Adrenal gland (tissue), 12 donors: Measurements from ENCODE around the gene TCF12. TPM values are rescaled to one million over a fixed set of nuclear protein-coding genes. Genes with fewer than 3 reads are reported as not detected.

Source experiments
- DNase-seq, 7 donors: peaks; one replicate each; pipeline ENCODE4 v3.0.0-alpha.2; 2019 to 2020
- H3K27ac ChIP-seq, 5 donors: fragments of 200-600 bp; sonication (generic) in 4 of 5; 1 replicate in 3 of 5; 2 replicates in 2 of 5; pipeline versions ENCODE4 v1.5.1 to v1.8.0; 2016 to 2020; ENCODE audit warnings: mild to moderate bottlenecking in 1 of 5
- H3K27me3 ChIP-seq: fragments of 200-600 bp; 2 replicates; pipeline ENCODE4 v1.8.0; 2021
- H3K36me3 ChIP-seq, 2 donors: fragments of 200-600 bp; replicated peaks in 1 of 2; 1 replicate in 1 of 2; 2 replicates in 1 of 2; pipeline versions ENCODE4 v1.5.1 to v1.8.0; 2018 to 2022
- H3K4me1 ChIP-seq, 2 donors: fragments of 200-600 bp; replicated peaks in 1 of 2; 1 replicate in 1 of 2; 2 replicates in 1 of 2; pipeline versions ENCODE4 v1.5.1 to v1.8.0; 2018 to 2021
- H3K4me3 ChIP-seq, 4 donors: fragments of 200-600 bp; sonication (generic) in 3 of 4; one replicate each; pipeline ENCODE4 v1.5.1; 2016 to 2018
- H3K9me3 ChIP-seq, 3 donors: fragments of 200-600 bp; sonication (generic) in 1 of 3; replicated peaks in 1 of 3; 1 replicate in 2 of 3; 2 replicates in 1 of 3; pipeline versions ENCODE4 v1.5.1 to v1.8.0; 2016 to 2021
- POLR2A ChIP-seq, 2 donors: fragments of 450-650 bp; IDR thresholded peaks; one replicate each; pipeline ENCODE4 v1.6.1; 2017; ENCODE audit warnings: antibody characterized with exemption in 2 of 2, mild to moderate bottlenecking in 2 of 2, moderate library complexity in 1 of 2
- WGBS, 4 donors: extraction: QIAGEN DNeasy Blood & Tissue Kit in 2 of 4; methylation state at CpG; one replicate each; pipeline versions ENCODE4 v1.1.5 to v1.1.7; 2013 to 2017; 5-methylcytosine and 5-hydroxymethylcytosine counted together
- intact Hi-C, 2 donors: fragments of 100-400 bp; cut with DNase I; formaldehyde crosslinking; loops; one replicate each; pipeline versions ENCODE4 v1.14.1 to v1.15.0; 2022 to 2023
- polyA plus RNA-seq, 3 donors: library from polyadenylated mRNA; stranded (reverse); fragments of 200-250 nt in 2 of 3; fragments of 350-450 nt in 1 of 3; fragmentation: Illumina TruSeq in 1 of 3; extraction: RNeasy Lipid Tissue Mini Kit (QIAGEN cat#74804) in 1 of 3; gene quantifications; one replicate each; pipeline ENCODE4 v1.2.3, GENCODE V29; 2013 to 2014
- total RNA-seq, 9 donors: library from RNA; depleted of rRNA in 4 of 9; stranded (reverse); fragments of >200 nt in 4 of 9; fragments of 120-200 nt in 1 of 9; fragmentation: NEBNext Ultra II Directional in 1 of 9; extraction: Animal tissue kit (Norgen Biotek cat#: 25700) in 1 of 9; gene quantifications; one replicate each; pipeline versions ENCODE4 v1.1.0 to v1.2.4, GENCODE V29; 2013 to 2023
- TF ChIP-seq, protein P1 (sequence below), 6 experiments: fragments of 450-650 bp in 4 of 6; fragments of 200-600 bp in 2 of 6; sonication (generic) in 1 of 6; IDR thresholded peaks; 1 replicate in 5 of 6; 2 replicates in 1 of 6; pipeline versions ENCODE4 v1.5.1 to v1.8.0; 2016 to 2021; ENCODE audit warnings: antibody characterized with exemption in 6 of 6, mild to moderate bottlenecking in 2 of 6, moderate library complexity in 1 of 6
- donor health status: healthy with polysubstance abuse.
- donor health status: Bipolar disorder and iron deficiency.
- donor health status: DM: yes; HTN: yes; CAD: no.
- donor health status: DM: no; HTN: no; CAD: no.
- donor health status: DM: no; HTN: no; CAD: no.
- donor health status: DM: yes; HTN: yes; CAD: no.

Gene TCF12
- total and polyA plus RNA-seq, 12 donors = 7.6 to 121 (median 75.6) TPM

DNA sequence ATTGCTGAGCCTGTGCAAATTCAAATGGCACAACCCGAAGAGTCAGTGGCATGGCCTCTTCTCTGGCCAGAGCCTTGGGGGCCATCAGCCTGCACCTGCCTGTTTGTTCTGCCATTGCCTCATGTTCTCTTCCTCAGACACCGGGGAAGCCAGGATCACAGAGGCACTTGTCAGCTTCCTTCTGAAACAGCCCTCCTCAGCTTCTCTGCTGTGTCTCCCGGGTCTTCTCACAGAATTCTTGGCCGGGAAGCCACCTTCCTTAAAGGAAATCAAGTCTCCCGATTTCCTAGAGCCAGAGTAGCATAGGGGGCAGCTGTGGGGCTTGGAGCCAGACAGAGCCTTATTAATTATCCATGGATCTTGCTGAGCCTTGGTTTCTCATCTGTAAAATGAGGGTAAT is 410.5 kb downstream of the TCF12 start:
- no peak for DNase-seq
- Histone ChIP-seq H3K4me3 (no peak overlapping the region), H3K36me3 (no peaks in the 10 kb centered on the region), H3K9me3 (no peaks in the 10 kb centered on the region), H3K27ac (no peak overlapping the region), H3K4me1 (peaks cover 0 to 8% of the 10 kb centered on the region in 2 donors), H3K27me3 (no peaks in the 10 kb centered on the region)
- intact Hi-C loops = no loop called here
- WGBS, 4 donors = 67 to 86% (median 73%) methylated on average over 4 to 5 of the region's 5 CpGs
- no peak for TF ChIP-seq POLR2A (IDR thresholded peaks at IDR 0.05)
- TF ChIP-seq, protein P1, sequence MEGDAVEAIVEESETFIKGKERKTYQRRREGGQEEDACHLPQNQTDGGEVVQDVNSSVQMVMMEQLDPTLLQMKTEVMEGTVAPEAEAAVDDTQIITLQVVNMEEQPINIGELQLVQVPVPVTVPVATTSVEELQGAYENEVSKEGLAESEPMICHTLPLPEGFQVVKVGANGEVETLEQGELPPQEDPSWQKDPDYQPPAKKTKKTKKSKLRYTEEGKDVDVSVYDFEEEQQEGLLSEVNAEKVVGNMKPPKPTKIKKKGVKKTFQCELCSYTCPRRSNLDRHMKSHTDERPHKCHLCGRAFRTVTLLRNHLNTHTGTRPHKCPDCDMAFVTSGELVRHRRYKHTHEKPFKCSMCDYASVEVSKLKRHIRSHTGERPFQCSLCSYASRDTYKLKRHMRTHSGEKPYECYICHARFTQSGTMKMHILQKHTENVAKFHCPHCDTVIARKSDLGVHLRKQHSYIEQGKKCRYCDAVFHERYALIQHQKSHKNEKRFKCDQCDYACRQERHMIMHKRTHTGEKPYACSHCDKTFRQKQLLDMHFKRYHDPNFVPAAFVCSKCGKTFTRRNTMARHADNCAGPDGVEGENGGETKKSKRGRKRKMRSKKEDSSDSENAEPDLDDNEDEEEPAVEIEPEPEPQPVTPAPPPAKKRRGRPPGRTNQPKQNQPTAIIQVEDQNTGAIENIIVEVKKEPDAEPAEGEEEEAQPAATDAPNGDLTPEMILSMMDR (IDR thresholded peaks at IDR 0.05) = no peak

DNA sequence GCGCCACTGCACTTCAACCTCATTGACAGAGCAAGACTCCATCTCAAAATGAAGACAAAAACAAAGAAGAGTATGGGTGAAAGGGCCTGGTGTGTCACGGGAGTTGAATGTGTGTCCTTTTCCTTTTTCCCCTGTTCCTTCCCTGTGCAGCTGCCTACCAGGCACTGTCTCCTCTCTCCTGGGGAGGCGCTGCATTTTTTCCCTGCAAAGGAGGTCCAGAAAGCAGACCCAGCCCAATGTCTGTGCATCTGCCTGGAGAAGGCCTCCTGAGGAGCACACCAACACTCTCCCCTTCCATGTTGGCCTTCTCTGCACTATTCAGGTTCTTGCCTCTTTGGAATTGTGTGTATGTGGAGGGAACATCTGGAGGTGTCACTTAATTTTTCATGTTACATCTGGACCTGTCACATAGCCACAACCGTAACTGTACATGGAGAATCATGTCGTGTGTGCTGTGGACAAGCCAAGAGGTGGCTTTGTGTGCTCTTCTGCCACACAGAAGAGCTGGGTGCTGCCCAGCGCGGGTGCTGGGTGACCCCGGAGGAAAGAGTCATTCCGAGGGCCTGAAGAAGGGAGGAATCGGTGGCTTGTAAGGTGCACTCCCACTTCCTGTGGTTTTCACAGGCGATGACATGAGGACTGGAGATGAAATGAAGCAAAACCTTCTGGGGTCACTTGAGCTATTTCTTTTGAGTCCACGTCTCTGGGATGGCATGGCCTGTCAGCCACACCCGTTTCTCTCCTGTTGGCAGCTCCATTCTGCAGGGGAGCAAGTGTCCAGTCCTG is 411.3 kb downstream of the TCF12 start:
- Histone ChIP-seq H3K9me3 (no peaks in the 10 kb centered on the region), H3K4me3 (no peak overlapping the region), H3K36me3 (no peaks in the 10 kb centered on the region), H3K27me3 (no peaks in the 10 kb centered on the region), H3K4me1 (peaks cover 0 to 8% of the 10 kb centered on the region in 2 donors), H3K27ac (no peak overlapping the region)
- TF ChIP-seq POLR2A (IDR thresholded peaks at IDR 0.05) = no peak
- TF ChIP-seq, protein P1 (IDR thresholded peaks at IDR 0.05) = no peak
- 79 to 94% (median 84%) methylated on average over 11 to 13 of the region's 13 CpGs for WGBS, 4 donors
- intact Hi-C loops = no loop called here
- DNase-seq = no peak

DNA sequence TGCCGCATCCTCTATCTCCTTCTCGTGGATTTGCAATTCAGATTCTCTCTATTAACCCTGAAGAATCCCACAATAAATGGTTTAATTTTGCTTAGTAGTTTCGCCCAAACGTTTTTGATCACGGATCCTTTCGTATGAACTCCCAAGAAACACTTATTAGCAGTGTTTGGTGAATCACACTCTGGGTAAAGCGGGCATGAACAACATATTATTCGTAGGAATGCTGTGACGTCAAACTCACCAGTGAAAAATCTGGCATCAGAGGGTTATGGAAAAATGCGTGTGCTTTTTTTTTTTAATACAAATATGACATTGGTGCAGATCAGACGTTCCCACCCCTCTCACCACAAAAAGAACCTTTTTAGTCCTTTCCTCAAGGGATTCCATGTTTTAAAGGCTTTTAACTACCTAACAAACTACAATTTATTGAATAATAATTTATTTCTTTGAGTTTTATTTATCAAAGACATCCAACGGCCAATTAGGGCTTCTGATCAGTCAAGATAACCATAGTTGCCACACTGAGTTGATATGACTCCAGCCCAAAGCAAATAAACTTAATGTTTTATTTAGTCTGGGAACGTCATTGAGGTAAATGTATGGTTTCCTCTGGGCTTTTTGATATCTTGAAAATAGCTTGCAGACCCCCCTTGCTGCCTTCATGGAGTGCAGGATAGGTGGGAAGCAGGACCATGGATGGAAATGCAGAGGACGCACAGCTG is 412.3 kb downstream of the TCF12 start:
- DNase-seq = no peak
- WGBS, 4 donors = 78 to 84% (median 83%) methylated on average over 14 of the region's 14 CpGs
- no peaks in the 10 kb centered on the region for H3K9me3 ChIP-seq
- intact Hi-C loops = no loop called here
- no peak for TF ChIP-seq POLR2A (IDR thresholded peaks at IDR 0.05)
- TF ChIP-seq, protein P1 (IDR thresholded peaks at IDR 0.05) = no peak
- H3K36me3 ChIP-seq = no peaks in the 10 kb centered on the region
- no peaks in the 10 kb centered on the region for H3K27me3 ChIP-seq
- no peak overlapping the region for H3K4me3 ChIP-seq
- H3K4me1 ChIP-seq = peaks cover 0 to 8% of the 10 kb centered on the region in 2 donors
- no peak overlapping the region for H3K27ac ChIP-seq

DNA sequence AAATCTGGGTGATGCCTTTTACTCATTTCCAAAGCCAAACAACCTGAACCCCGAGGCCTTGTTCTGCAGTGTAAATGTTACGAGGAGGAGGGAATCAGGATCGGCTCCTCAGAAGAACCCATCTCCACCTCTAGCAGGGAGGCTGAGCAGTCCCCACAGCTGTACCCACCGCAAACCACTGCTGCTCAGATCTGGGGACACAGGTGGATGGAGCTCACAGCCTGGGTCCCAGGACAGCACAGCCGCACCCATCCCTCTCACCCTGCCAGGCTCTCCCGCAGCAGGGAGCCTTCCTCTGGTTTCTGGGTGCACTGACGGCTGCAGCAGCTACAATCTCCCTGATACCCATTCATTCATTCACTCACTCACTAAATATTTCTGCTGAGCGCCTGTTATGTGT is 413.9 kb downstream of the TCF12 start:
- no peak for TF ChIP-seq POLR2A (IDR thresholded peaks at IDR 0.05)
- TF ChIP-seq, protein P1 (IDR thresholded peaks at IDR 0.05) = no peak
- Histone ChIP-seq H3K4me1 (peaks cover 0 to 7% of the 10 kb centered on the region in 2 donors), H3K4me3 (no peak overlapping the region), H3K27ac (no peak overlapping the region), H3K27me3 (no peaks in the 10 kb centered on the region), H3K36me3 (no peaks in the 10 kb centered on the region), H3K9me3 (no peaks in the 10 kb centered on the region)
- 77 to 89% (median 84%) methylated on average over 7 to 8 of the region's 8 CpGs for WGBS, 4 donors
- intact Hi-C loops = no loop called here
- no peak for DNase-seq
